ENCODE results near the gene CAMK2D.

Gene CAMK2D

DNA sequence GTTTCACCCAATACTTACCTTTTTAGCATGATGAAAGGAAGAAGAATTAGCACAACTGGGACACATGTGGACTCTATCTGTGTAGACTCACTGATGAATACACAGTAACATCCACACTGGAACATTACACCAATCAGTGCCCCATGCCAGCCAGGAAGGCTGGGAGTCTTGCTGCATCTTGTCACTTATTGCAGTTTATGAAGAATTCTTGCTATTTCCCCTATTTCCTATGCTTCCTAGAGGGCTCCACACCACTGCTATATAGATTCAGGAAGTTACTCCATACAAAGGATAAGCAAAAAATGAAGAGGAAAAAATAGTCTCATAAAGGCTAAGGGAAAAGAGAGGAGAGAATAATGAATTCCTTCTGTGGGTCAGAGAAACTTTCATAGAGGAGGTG lies 201.0 kb downstream of the CAMK2D start:
- no peak for DNase-seq

DNA sequence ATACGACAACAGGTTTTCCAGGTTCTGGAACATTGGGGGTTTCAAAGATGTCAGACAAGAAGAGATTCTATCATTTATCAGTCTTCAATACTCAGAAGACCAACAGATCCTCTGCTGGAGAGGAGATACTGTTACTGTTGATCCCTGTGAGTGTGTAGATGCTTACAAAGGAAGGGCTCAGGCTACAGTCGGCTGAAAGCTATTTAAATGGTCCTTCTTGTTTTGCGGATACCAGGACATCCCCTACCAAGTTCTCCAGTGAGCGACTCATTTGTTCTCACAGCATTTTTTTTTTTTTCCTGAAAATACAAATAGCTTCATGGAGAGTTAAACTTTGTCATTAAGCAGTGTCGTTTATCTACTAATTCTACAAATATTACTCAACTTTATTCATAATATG lies 201.6 kb downstream of the CAMK2D start:
- DNase-seq: no peak

DNA sequence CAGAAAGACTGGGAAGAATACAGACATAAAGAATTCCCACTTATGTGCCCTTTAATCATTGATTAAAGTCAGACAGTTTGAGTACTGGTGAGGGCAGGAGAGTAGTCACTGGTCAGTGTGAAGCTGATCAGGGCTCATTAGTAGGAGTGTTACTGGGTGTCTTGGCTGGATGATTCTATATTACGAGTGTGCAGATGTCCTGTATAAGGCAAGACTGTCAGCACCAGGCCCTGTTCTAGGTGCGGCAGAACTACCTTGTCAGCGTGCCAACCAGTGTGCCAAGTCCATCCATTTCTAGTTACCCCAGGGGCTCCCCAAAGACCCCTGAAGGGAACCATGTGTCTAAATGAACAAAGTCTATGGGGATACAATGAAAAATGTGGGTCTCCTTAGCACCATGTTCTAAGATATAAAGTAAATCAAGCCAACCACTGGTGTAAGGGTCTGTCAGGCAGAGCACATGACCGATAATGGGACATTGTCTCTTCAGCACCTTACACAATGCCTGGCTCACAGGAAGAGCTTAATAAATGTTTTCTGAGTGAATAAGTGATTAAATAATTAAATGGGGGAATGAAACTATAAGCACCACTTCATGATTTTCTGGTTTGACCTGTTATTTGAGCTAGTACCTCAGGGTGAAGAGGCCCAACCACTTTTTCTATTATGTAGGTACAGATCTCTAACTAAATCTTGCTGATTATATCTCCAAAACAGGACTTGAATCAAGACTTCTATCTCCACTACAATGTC lies 205.0 kb downstream of the CAMK2D start:
- DNase-seq: no peak

- no peak for DNase-seq
These were observed 205.7 kb downstream of the CAMK2D start for GRCh38 chr4:113555868-113556267.

DNA sequence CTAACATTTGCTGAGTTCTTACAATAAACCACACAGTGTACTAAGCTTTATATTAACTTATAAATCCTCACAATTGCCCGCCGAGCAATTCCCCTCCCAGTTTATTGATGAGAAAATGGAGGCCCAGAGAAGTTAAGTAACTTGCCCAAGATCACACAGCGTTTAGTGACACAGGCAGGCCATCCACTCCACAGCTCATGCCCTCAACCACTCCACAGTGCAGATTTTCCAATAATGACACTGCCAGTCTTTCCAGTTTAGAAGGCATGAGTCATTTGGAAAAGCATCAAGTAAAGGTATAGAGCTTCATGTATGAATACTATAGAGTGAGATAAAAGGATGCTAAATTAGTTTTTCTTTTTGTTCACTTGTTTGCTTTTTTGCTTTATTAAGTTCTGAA lies 208.5 kb downstream of the CAMK2D start:
- no peak for DNase-seq

- no peak for DNase-seq
These were observed 211.0 kb downstream of the CAMK2D start for GRCh38 chr4:113550510-113550909.

GRCh38 chr4:113548303-113548702 lies 213.2 kb downstream of the CAMK2D start:
- no peak for DNase-seq

DNA sequence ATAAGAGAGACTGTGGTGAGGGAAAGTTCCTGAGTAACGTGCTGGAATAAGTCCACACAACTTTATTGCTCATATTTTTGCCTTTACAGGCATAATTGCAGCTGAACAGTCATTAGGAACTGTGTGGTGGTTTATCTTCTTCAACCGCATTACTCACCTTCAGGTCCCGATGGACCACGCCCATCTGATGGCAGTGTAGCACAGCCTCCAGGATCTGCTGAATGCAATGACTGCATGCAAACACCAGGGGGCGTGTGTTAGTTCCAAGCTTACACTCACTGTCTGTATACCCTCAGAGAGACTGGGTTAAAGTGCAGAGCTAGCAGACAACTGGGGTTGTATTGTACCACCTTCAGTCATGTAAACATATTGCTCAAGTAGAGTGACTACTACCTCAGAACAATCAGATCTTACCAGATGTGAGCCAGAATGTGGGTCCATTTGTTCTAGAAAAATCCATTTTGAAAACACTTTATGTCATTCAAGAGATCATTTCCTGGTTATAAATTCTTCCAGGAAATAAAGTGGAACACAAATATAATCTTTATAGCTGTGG lies 214.0 kb downstream of the CAMK2D start:
- no peak for DNase-seq

- DNase-seq: no peak
These were observed 219.6 kb downstream of the CAMK2D start for GRCh38 chr4:113541933-113542332.

DNA sequence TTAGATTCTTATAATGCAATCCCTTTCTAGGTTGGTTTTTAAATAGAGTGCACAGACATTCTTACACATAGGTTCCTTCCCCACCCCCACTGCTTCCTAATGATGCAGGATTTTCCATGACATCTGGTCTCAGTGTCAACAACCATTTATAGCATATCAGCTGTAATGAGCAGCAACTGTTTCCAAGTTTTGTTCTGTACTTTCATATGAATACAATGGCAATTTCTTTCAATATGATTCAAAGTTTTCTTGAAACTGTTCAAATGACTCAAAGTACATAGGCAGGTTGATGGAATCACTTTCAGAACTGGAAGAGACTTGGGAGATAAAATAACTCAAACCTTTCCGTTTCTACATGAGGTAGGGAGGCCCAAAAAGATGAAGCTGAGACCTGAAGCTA lies 220.7 kb downstream of the CAMK2D start:
- DNase-seq: no peak

DNA sequence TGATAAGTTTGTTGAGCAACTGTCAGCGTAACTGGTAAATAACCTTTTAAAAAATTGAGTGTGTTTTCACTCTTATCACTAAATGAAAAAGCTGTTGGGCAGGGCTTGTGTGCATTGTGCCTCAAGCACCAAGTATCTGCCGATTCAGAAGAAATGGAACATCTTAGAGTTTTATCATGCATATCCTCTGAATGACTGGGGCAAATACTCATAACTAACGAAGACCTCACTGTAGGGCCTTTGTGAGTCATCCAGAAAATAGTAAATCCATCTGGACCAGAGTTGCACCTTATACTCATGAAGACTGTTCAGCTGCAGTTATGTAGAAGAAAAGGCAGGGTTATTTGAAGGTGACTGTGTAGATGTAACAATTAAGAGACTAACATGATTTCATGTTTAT lies 222.1 kb downstream of the CAMK2D start:
- no peak for DNase-seq

DNA sequence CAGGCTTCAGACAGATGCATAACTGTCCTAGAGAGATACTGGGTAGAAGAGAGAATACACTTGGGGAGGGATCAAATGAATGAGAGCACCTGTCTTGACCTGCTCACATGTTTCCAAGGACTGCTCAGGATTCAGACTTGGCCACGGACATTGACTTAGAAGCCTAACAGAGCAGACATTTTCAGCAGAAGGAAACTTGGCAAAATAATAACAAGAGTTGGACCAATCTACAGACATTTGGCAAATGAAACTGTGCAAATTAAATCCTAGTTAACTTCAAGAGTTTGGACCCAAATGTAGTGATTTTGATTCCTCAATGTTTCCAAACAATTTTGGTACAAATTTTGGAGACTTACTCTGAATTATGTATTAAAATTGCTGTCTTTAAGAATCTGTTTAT lies 223.9 kb downstream of the CAMK2D start:
- DNase-seq: no peak

DNA sequence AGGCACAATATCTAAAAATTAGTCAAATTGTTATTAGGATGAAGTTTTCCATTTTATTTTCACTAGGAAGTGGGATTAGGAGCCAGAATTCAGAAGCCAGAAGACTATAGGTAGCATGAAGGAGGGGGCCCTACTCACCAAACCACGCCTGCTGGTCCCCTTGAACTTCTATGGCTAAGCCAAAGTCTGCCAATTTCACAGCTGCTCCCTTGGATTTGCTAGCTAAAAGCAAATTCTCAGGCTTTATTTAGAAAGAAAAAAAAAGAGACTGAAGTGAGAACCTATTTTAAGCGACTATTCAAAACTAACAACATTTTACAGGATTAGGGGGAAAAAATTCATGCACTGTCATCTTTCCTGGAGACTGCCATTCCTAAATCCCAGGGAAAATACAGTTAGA lies 224.3 kb downstream of the CAMK2D start:
- no peak for DNase-seq

- no peak for DNase-seq
These were observed 226.8 kb downstream of the CAMK2D start for GRCh38 chr4:113534711-113535110.

DNA sequence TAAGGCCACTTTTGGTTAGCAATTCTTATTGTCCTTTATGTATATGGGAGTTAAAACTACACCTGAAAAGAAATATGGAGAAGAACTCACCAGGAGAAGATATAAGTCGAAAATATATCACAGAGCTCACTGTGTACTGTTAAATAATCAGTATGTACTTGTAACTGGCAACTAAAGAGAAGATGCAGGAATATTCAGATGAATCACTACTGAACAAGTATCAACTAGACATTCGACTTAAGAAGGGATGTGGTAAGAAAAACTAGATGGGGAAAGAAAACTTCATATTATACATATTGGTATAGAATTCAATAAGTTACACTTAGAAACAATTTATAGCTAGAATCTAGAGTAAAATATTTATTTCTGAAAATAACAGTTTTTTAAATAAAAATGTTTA lies 230.0 kb downstream of the CAMK2D start:
- DNase-seq: no peak

DNA sequence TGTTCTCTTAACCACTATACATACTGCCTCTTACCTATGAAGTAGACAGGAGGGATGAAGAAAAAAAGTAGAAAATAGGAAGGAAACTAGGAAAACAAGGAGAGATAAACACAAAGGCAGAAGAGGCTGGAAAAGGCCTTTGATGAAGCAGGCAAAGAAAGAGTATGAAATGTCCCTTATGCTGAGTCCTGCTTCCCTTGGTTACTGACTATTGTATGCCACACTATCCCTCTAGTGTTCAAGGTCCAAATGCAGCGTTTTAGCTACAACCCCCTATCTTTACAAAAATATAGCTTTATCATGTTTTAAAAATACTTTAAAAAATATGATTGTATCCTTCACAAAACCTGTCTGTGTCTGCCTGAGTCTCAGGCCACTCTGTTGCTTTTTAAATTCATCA lies 233.1 kb downstream of the CAMK2D start:
- no peak for DNase-seq

GRCh38 chr4:113525521-113525920 lies 236.0 kb downstream of the CAMK2D start:
- DNase-seq: no peak

- no peak for DNase-seq
These were observed 236.9 kb downstream of the CAMK2D start for GRCh38 chr4:113524505-113525186.

- DNase-seq: no peak
These were observed 237.4 kb downstream of the CAMK2D start for GRCh38 chr4:113524096-113524495.

DNA sequence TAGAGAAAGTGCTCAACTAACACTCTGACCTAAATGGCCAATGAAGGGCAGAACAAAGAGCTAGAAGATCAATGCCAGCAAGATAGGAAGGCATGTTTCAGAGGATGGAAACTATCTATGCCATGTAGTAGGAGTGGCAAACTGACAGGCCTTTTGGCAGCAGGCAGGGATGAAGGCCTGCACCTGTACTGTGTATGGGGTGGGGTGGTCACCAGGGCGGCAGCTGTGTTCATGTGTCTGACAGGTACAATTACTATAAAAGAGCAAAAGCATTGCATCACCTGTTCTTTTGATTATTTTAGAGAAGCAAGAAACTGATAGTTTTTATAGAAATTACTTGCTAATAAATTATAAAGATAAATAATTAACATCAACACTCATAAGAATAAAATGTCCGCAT lies 239.1 kb downstream of the CAMK2D start:
- DNase-seq: no peak

- no peak for DNase-seq
These were observed 248.2 kb downstream of the CAMK2D start for GRCh38 chr4:113513382-113513781.

DNA sequence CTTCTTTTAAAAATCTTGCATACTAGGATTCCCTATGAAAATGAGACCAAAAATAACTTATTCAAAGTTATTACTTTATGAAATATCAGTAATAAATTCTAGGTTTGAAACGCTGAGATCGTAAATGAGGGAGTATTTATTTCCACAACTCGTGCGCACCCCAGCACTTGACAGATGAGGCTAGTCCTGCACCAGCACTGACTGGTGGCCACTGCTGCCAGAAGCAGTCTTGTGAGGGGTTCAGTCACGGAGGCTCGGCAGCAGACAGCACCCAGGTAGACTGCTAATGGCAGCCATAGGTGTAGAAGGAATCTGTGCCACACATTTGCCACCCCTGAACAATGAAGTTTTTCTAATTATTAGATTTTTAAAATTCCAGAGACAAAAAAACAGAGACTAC lies 248.7 kb downstream of the CAMK2D start:
- DNase-seq: no peak

- no peak for DNase-seq
These were observed 249.6 kb downstream of the CAMK2D start for GRCh38 chr4:113511944-113512343.

GRCh38 chr4:113509851-113510250 lies 251.7 kb downstream of the CAMK2D start:
- no peak for DNase-seq
